HepG2 (cell line): ENCODE measurements around the gene TNFRSF18. TPM values are rescaled to one million over a fixed set of nuclear protein-coding genes. Genes with fewer than 3 reads are reported as not detected.
A peak's percentile ranks its signal among the peaks of the same experiment; 100 is the strongest.

Experiments
- EED ChIP-seq: sonication (generic); formaldehyde crosslinking; IDR thresholded peaks from 2 replicates; pipeline ENCODE4 v1.5.0; 2020; ENCODE audit warnings: mild to moderate bottlenecking, missing genetic modification reagents
- HDAC2 ChIP-seq: sonication (generic); formaldehyde crosslinking; IDR thresholded peaks from 2 replicates; pipeline ENCODE4 v1.4.0; 2020; ENCODE audit warnings: missing genetic modification reagents
- HMGXB4 ChIP-seq, 2 experiments: sonication (generic) in 1 of 2; formaldehyde crosslinking in 1 of 2; IDR thresholded peaks; 2 replicates each; pipeline versions ENCODE4 v1.4.0 to v1.6.1; 2018 to 2020; ENCODE audit warnings: missing genetic modification reagents in 2 of 2, borderline replicate concordance in 1 of 2, low read depth in 1 of 2, mild to moderate bottlenecking in 1 of 2, missing biosample characterization in 1 of 2
- SP140L ChIP-seq: sonication (generic); formaldehyde crosslinking; IDR thresholded peaks from 2 replicates; pipeline ENCODE4 v1.4.0; 2020; ENCODE audit warnings: missing genetic modification reagents, borderline replicate concordance
- TP53 ChIP-seq: sonication (generic); formaldehyde crosslinking; conservative IDR thresholded peaks from 2 replicates; pipeline ENCODE4 v1.4.0; 2020; ENCODE audit warnings: missing genetic modification reagents
- UBTF ChIP-seq: sonication (generic); formaldehyde crosslinking; IDR thresholded peaks from 2 replicates; pipeline ENCODE4 v1.4.0; 2020; ENCODE audit warnings: mild to moderate bottlenecking, missing genetic modification reagents
- polyA plus RNA-seq, 8 experiments: library from polyadenylated mRNA; depleted of rRNA in 3 of 8; stranded (reverse) in 7 of 8; unstranded in 1 of 8; fragments of >200 nt; fragmentation: Illumina TruSeq in 4 of 8; extraction: Trizol in 4 of 8; gene quantifications; 2 replicates each; pipeline versions ENCODE4 v1.2.1 to v1.2.3, GENCODE V29; 2011 to 2016; ENCODE audit warnings: low read depth in 4 of 8, missing spikeins in 1 of 8, mixed read lengths in 1 of 8; ENCODE audit not compliant: insufficient read depth in 1 of 8
- total RNA-seq, 5 experiments: library from RNA; depleted of rRNA; stranded (reverse); fragments of >200 nt; fragmentation: Illumina TruSeq; extraction: Trizol; gene quantifications; 2 replicates each; pipeline ENCODE4 v1.2.3, GENCODE V29; 2016; ENCODE audit warnings: low read depth in 1 of 5

Gene TNFRSF18
- total and polyA plus RNA-seq, 2 of the 13 experiments (the other 11 are each of a cell fraction or from before 2014, with no cell fraction given) = not detected

- TF ChIP-seq HMGXB4 (CRISPR knock-in tag; IDR thresholded peaks at IDR 0.05; ENCODE audit: borderline replicate concordance in 1 of 2, low read depth in 1 of 2) = peak in 1 of 2 experiments; percentile 14; a peak in 1 of 4 replicates
- TF ChIP-seq HDAC2 = no peak
- TF ChIP-seq SP140L (CRISPR knock-in tag) = no peak
- no peak for TF ChIP-seq TP53 (CRISPR knock-in tag)
- no peak for TF ChIP-seq EED (CRISPR knock-in tag)
- peak; percentile 65 for TF ChIP-seq UBTF (CRISPR knock-in tag)
These were observed 26.2 kb downstream of the TNFRSF18 start (continued) for GRCh38 chr1:1179983-1180861.
